Natural killer cell (primary cell): ENCODE measurements around the gene ARF5. TPM values are rescaled to one million over a fixed set of nuclear protein-coding genes. Genes with fewer than 3 reads are reported as not detected.

ENCODE experiments used
- ATAC-seq, 3 donors: fragments of 150-1000 bp in 2 of 3; fragments of 200-7000 bp in 1 of 3; cut with Tn5 transposase; 1 replicate in 1 of 3; 2 replicates in 2 of 3; pipeline ENCODE4 v1.10.0; 2021; ENCODE audit warnings: mild to moderate bottlenecking in 2 of 3, moderate library complexity in 2 of 3
- DNase-seq, 2 donors: peaks; one replicate each; pipeline versions ENCODE4 v3.0.0 to v3.0.0-alpha.2; 2013 to 2021; ENCODE audit warnings: mixed read lengths in 1 of 2
- H3K27ac ChIP-seq: one replicate; pipeline ENCODE4 v1.5.1; 2013; ENCODE audit warnings: mild to moderate bottlenecking, low read length
- H3K27me3 ChIP-seq: one replicate; pipeline ENCODE4 v1.6.1; 2013; ENCODE audit warnings: low read length; ENCODE audit not compliant: control insufficient read depth, insufficient read depth
- H3K36me3 ChIP-seq: one replicate; pipeline ENCODE4 v1.6.1; 2013; ENCODE audit warnings: low read length; ENCODE audit not compliant: control insufficient read depth, insufficient read depth
- H3K4me1 ChIP-seq: one replicate; pipeline ENCODE4 v1.6.1; 2013; ENCODE audit warnings: low read length; ENCODE audit not compliant: control insufficient read depth, insufficient read depth
- H3K4me3 ChIP-seq: one replicate; pipeline ENCODE4 v1.5.1; 2013; ENCODE audit warnings: low read length
- H3K9me3 ChIP-seq: one replicate; pipeline ENCODE4 v1.6.1; 2013; ENCODE audit warnings: low read length; ENCODE audit not compliant: control insufficient read depth, insufficient read depth
- H3K27ac Mint-ChIP-seq, 2 donors: one replicate each; pipeline ENCODE4 v1.8.0; 2022; ENCODE audit warnings: mild to moderate bottlenecking in 2 of 2, mixed read lengths in 2 of 2, moderate library complexity in 1 of 2
- H3K27me3 Mint-ChIP-seq, 2 donors: one replicate each; pipeline ENCODE4 v1.8.0; 2022; ENCODE audit warnings: low read depth in 2 of 2, mixed read lengths in 2 of 2
- H3K36me3 Mint-ChIP-seq: one replicate; pipeline ENCODE4 v1.8.0; 2022; ENCODE audit warnings: mixed read lengths
- H3K4me1 Mint-ChIP-seq, 2 donors: one replicate each; pipeline ENCODE4 v1.8.0; 2022; ENCODE audit warnings: mixed read lengths in 2 of 2
- H3K4me3 Mint-ChIP-seq: one replicate; pipeline ENCODE4 v1.8.0; 2022; ENCODE audit warnings: mild to moderate bottlenecking, moderate library complexity, mixed read lengths
- H3K9me3 Mint-ChIP-seq, 2 donors: one replicate each; pipeline ENCODE4 v1.8.0; 2022; ENCODE audit warnings: mixed read lengths in 2 of 2
- CTCF ChIP-seq: fragments of 200-600 bp; IDR thresholded peaks from one replicate; pipeline ENCODE4 v1.8.0; 2022; ENCODE audit warnings: antibody characterized with exemption
- WGBS: methylation state at CpG from one replicate; pipeline ENCODE4 v1.1.7; 2013; ENCODE audit warnings: missing lambda C conversion rate; ENCODE audit not compliant: insufficient coverage; 5-methylcytosine and 5-hydroxymethylcytosine counted together
- intact Hi-C: fragments of 100-400 bp; cut with micrococcal nuclease; formaldehyde crosslinking; loops from one replicate; pipeline ENCODE4 v1.14.2; 2022
- total RNA-seq, 4 donors: library from RNA; stranded (reverse); fragments of 120-200 nt in 1 of 4; gene quantifications; one replicate each; pipeline versions ENCODE4 v1.2.3 to v1.2.4, GENCODE V29; 2013 to 2022

The ARF5 gene
- total RNA-seq, 3 donors from 2014 or later (not counting 1 experiment from before 2014, with no cell fraction given): 102 to 121 (median 109) TPM

- Histone ChIP-seq H3K36me3 (no peaks in the 10 kb centered on the region), H3K27me3 (no peaks in the 10 kb centered on the region), H3K4me3 (no peak within 1 kb of the TSS), H3K9me3 (no peaks in the 10 kb centered on the region), H3K27ac (no peak within 1 kb of the TSS), H3K4me1 (no peaks in the 10 kb centered on the region)
- Mint-ChIP-seq H3K27me3 (peaks cover 55 to 74% of the 10 kb centered on the region in 2 donors), H3K4me1 (peaks cover 0 to 7% of the 10 kb centered on the region in 2 donors), H3K27ac (no peak within 1 kb of the TSS), H3K9me3 (no peaks in the 10 kb centered on the region), H3K4me3 (no peak within 1 kb of the TSS), H3K36me3 (no peaks in the 10 kb centered on the region)
- DNase-seq: no peak
- no peak for ATAC-seq
- no peak for TF ChIP-seq CTCF
- WGBS: 54% methylated on average over 2 of the region's 2 CpGs
- intact Hi-C loops: no loop called here
Measured at GRCh38 chr7:127618042-127618441, 29.8 kb downstream of the ARF5 start, which contains the start of gene PAX4. PAX4 (minus strand) TSS chr7:127618142; CDS start chr7:127615928, 2,214 bp downstream.

GRCh38 chr7:127618775-127619174 lies 30.6 kb downstream of the ARF5 start:
- ATAC-seq: no peak
- no peaks in the 10 kb centered on the region for H3K9me3 ChIP-seq
- Mint-ChIP-seq H3K9me3 (no peaks in the 10 kb centered on the region), H3K27me3 (peaks cover 51 to 71% of the 10 kb centered on the region in 2 donors), H3K36me3 (no peaks in the 10 kb centered on the region), H3K27ac (no peak overlapping the region), H3K4me3 (no peak overlapping the region), H3K4me1 (peaks cover 0 to 7% of the 10 kb centered on the region in 2 donors)
- no peak for DNase-seq
- H3K36me3 ChIP-seq: no peaks in the 10 kb centered on the region
- no peaks in the 10 kb centered on the region for H3K4me1 ChIP-seq
- H3K27ac ChIP-seq: no peak overlapping the region
- no peaks in the 10 kb centered on the region for H3K27me3 ChIP-seq
- 86% methylated on average over 1 of the region's 1 CpG for WGBS
- intact Hi-C loops: no loop called here
- TF ChIP-seq CTCF: no peak
- no peak overlapping the region for H3K4me3 ChIP-seq

GRCh38 chr7:127619681-127620405 lies 31.6 kb downstream of the ARF5 start:
- Mint-ChIP-seq H3K9me3 (no peaks in the 10 kb centered on the region), H3K27me3 (peaks cover 52 to 68% of the 10 kb centered on the region in 2 donors), H3K4me3 (no peak overlapping the region), H3K27ac (no peak overlapping the region), H3K4me1 (peaks cover 0 to 7% of the 10 kb centered on the region in 2 donors), H3K36me3 (no peaks in the 10 kb centered on the region)
- intact Hi-C loops: no loop called here
- H3K4me3 ChIP-seq: no peak overlapping the region
- peak in 1 of 3 donors; percentile 47 for ATAC-seq
- no peaks in the 10 kb centered on the region for H3K9me3 ChIP-seq
- H3K4me1 ChIP-seq: no peaks in the 10 kb centered on the region
- DNase-seq: no peak
- H3K27me3 ChIP-seq: no peaks in the 10 kb centered on the region
- 7% methylated on average over 22 of the region's 27 CpGs for WGBS
- no peaks in the 10 kb centered on the region for H3K36me3 ChIP-seq
- no peak for TF ChIP-seq CTCF
- H3K27ac ChIP-seq: no peak overlapping the region
